ENCODE measurements around the gene CDK6.

Gene CDK6

GRCh38 chr7:92824450-92824849, 11.9 kb downstream of the CDK6 start:
- no peak for TF ChIP-seq CTCF (IDR thresholded peaks at IDR 0.05; ENCODE audit: borderline replicate concordance, control extremely low read depth, extremely low read depth, insufficient read depth, missing control alignments)
- no peak for DNase-seq (ENCODE audit: low spot score)
- in situ Hi-C loops (cut with MboI; ENCODE audit: low sequenced_read_pairs, unreplicated experiment), result no loop called here

- TF ChIP-seq CTCF (IDR thresholded peaks at IDR 0.05; ENCODE audit: borderline replicate concordance, control extremely low read depth, extremely low read depth, insufficient read depth, missing control alignments), result no peak
- in situ Hi-C loops (cut with MboI; ENCODE audit: low sequenced_read_pairs, unreplicated experiment), result no loop called here
- no peak for DNase-seq (ENCODE audit: low spot score)
Observed at GRCh38 chr7:92823042-92823441, 13.3 kb downstream of the CDK6 start.

GRCh38 chr7:92820191-92820590, 16.2 kb downstream of the CDK6 start:
- no peak for DNase-seq (ENCODE audit: low spot score)
- no peak for TF ChIP-seq CTCF (IDR thresholded peaks at IDR 0.05; ENCODE audit: borderline replicate concordance, control extremely low read depth, extremely low read depth, insufficient read depth, missing control alignments)
- in situ Hi-C loops (cut with MboI; ENCODE audit: low sequenced_read_pairs, unreplicated experiment), result no loop called here

DNA sequence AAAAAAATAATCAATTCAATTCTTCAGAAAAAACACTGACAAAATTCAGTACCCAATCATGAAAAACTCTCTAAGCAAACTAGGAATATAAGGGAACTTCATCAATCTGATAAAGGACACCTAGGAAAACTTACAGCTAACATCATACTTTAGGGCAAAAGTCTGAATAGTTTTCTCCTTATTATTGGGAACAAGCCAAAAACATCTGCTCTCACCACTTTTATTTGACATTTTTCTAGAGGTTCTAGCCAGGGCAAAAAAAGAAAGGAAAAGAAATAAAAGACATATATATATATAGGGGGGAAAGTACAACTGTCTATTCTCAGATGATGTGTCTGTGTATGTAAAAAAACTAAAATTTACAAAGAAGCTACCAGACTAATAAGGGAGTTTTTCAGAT, 19.0 kb downstream of the CDK6 start:
- in situ Hi-C loops (cut with MboI; ENCODE audit: low sequenced_read_pairs, unreplicated experiment), result loop anchor here (10.0 kb wide), 1 partner anchor 183 kb away; no protein-coding TSS in a partner anchor
- TF ChIP-seq CTCF (IDR thresholded peaks at IDR 0.05; ENCODE audit: borderline replicate concordance, control extremely low read depth, extremely low read depth, insufficient read depth, missing control alignments), result no peak
- DNase-seq (ENCODE audit: low spot score), result no peak

GRCh38 chr7:92815412-92815811, 21.0 kb downstream of the CDK6 start:
- in situ Hi-C loops (cut with MboI; ENCODE audit: low sequenced_read_pairs, unreplicated experiment), result loop anchor here (10.0 kb wide), 1 partner anchor 181 kb away; no protein-coding TSS in a partner anchor
- no peak for TF ChIP-seq CTCF (IDR thresholded peaks at IDR 0.05; ENCODE audit: borderline replicate concordance, control extremely low read depth, extremely low read depth, insufficient read depth, missing control alignments)
- DNase-seq (ENCODE audit: low spot score), result no peak

GRCh38 chr7:92813390-92814024, 22.9 kb downstream of the CDK6 start:
- no peak for TF ChIP-seq CTCF (IDR thresholded peaks at IDR 0.05; ENCODE audit: borderline replicate concordance, control extremely low read depth, extremely low read depth, insufficient read depth, missing control alignments)
- DNase-seq (ENCODE audit: low spot score), result no peak
- in situ Hi-C loops (cut with MboI; ENCODE audit: low sequenced_read_pairs, unreplicated experiment), result loop anchor here (10.0 kb wide), 1 partner anchor 179 kb away; no protein-coding TSS in a partner anchor

Data from GM13976 (cell line).